Measurements from ENCODE around the gene L3MBTL4.

GRCh38 chr18:6323319-6323889 is 91.3 kb downstream of the L3MBTL4 start:
- TF ChIP-seq POLR2A (IDR thresholded peaks at IDR 0.05) (no peak), CTCF (IDR thresholded peaks at IDR 0.05) (no peak)

All from esophagus squamous epithelium (tissue), 4 donors.